NCI-H2227 treated with DMSO at 0.1 percent for 48 hours (cell line): ENCODE measurements around the gene AKAP12.
A peak's percentile ranks its signal among the peaks of the same experiment; 100 is the strongest.

Experiments
- DNase-seq: peaks from one replicate; lab custom pipeline; 2025; lab: John Stamatoyannopoulos, UW

Gene AKAP12

GRCh38 chr6:151240036-151240685 lies 394 bp downstream of the AKAP12 start:
- DNase-seq = peak; percentile 73

DNA sequence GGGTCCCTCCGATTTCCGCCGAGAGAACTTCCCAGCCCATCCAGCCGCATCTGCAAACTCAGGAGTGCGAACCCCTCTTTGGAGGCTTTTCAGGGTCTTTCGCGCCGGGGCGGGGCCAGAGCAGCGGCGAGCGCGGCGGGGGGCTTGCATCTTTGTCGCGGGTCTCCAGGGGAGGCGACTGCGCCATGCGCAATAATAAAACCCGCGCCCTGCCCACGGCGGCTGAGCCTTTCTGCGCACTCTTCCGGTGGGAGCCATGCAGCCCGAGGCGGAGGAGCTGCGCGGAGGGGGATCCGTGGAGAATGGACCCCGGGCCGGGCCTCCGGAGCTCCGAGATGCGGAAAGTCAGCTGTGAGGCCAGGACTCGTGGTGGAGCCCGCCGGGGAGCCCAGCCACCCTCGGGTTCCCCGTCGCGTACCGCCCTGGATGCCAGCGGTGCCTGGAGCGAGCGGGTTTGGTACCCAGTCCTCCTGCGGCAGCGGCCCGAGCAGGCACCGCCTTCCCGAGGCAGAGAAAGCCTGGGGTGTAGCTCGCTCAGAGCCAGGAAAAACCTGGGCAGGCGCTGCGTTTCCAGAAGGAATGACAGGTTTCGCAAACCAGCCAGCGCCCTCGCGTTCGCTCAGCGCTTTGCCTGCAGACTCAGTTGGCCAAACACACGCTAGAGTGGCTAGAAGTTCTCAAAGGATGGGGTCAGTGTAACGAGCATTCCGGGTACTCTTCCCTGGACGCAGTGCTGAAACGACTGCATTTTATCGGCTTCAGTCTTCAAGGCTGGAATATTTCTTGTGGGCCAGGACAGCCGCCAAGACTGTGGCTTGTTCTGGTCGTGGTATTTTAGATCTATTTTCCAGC lies 1.2 kb downstream of the AKAP12 start:
- DNase-seq = peak; percentile 35

DNA sequence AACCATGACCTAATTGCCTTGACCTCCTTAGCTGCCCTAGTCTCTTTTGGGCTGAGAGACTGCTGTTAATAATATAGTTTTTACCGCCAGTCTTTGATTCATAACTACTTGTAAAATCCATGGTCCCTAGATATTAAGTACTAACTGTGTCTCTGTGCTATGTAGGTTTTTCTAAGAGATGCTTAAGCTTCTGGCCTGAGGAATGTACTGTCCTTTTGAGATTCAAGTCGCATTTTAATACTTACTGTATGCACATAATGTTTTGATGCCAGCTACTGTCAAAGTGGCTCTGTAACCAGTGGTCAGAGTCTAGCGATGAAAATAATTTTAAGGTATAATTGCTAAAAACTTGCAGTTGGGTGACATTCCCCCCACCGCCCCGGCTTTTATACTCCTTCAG lies 2.1 kb downstream of the AKAP12 start:
- no peak for DNase-seq

- peak; percentile 35 for DNase-seq
Observed at GRCh38 chr6:151242420-151242861, 2.7 kb downstream of the AKAP12 start.

DNA sequence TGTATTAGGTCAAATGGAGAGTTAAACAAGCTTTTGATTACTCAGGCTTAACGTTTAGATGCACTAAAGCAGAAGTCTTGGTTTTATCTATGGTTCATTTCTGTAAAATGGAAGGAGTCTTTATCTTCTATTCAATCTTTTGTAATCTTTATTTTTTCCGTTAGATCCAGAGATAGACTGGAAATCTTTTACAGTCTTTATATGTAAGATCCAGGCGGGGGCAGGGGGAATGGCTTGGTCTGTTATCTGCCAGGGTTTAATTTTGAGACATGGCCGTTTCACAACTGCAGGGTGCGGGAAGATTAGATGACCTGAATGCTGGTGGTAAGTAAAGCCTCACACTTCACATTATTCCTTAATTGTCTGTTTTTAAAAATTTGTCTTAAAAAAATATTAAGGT lies 3.7 kb downstream of the AKAP12 start:
- no peak for DNase-seq

DNA sequence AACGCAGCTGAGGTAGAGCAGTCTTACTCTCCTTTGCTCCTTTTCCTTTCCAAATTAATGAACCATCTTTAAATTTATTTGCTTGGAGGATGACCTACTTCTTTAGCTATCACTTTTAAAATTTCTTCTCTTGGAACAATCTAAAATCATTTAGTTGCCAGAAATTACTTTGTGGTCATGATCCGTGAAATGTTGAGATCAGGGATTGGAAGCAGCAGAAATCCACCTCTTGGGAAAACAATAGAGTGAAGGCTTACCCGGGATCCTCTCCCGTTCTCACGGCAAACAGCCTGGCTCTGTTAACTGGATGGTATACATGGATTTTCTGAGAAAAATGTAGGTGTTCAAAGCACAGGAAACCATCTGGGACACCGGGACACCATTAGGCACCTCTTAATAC lies 7.7 kb downstream of the AKAP12 start:
- DNase-seq = no peak

- DNase-seq = no peak
Observed at GRCh38 chr6:151248295-151248694, 8.5 kb downstream of the AKAP12 start.

GRCh38 chr6:151252634-151253033 lies 12.9 kb downstream of the AKAP12 start:
- no peak for DNase-seq

- no peak for DNase-seq
Observed at GRCh38 chr6:151254451-151255081, 14.8 kb downstream of the AKAP12 start.

GRCh38 chr6:151255811-151256210 lies 16.0 kb downstream of the AKAP12 start:
- no peak for DNase-seq

- DNase-seq = no peak
Observed at GRCh38 chr6:151257985-151258445, 18.2 kb downstream of the AKAP12 start.

- DNase-seq = no peak
Observed at GRCh38 chr6:151260205-151260604, 20.4 kb downstream of the AKAP12 start.

- no peak for DNase-seq
Observed at GRCh38 chr6:151263035-151263434, 23.3 kb downstream of the AKAP12 start.

DNA sequence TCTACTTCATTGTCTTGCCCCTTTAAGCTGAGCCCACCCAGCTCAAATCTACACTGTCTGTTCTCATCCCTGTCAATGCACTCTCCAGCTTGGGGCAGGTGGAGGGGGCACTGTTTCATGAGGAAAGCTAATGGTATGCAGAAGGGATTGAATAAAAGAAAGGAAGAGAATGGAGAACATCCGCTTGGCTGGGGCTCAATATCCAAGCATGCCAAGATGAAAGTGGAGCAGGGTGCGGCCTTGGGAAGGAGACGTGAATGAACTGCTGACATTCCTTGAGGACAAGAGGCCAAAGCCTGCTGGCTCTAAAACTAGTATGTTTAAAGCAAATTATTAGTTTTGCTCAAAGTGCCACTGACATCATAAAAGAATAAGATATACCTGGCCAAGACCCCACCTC lies 24.2 kb downstream of the AKAP12 start:
- DNase-seq = no peak

- DNase-seq = no peak
Observed at GRCh38 chr6:151265282-151265681, 25.5 kb downstream of the AKAP12 start.

DNA sequence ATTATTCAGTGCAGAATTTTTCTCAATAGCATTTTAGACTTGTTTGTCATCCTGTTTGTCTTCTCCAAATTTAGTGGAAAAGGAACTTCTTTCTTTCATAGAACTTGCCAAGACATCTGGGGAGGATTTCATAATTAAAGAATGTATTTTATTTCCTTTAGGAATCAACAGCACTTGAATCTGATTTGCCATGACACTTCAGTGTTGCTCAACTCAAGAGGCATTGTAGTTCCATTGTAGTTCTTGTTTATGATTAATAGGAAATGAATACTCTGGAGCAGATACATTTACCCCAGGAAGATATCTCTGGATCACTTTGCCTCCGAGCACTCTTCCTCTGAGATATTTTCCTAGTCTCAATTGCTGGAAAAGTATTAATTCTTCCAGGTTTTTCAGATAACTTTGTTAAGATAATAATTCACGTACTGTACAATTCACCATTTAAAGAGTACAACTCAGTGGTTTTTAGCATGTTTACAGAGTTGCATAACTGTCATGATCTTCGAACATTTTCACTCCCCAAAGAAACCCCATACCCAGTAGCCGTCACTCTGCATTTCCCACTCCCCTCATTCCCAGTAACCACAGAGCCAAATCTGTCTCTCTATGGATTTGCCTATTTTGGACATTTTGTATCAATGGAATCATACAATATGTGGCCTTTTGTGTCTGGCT lies 29.7 kb downstream of the AKAP12 start:
- DNase-seq = no peak

- no peak for DNase-seq
Observed at GRCh38 chr6:151275121-151275520, 35.4 kb downstream of the AKAP12 start.

DNA sequence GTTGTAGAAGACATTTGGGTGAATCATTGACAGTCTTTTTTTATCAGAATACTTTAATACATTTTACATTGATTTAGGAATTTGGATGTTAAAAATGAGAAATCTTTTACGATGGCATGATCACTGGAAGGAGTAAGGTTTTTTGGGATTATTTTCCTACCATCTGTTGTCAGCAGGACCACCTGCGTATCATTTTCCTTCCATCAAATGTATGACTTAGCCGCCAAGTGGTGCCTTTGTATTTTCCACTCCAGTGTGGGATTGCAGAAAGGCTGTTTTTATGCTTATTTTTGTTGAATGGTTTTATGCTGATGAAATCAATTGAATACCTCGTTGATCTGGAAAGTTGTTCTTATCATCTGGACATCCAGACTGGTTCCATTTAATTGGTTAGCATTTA lies 35.8 kb downstream of the AKAP12 start:
- DNase-seq = no peak

DNA sequence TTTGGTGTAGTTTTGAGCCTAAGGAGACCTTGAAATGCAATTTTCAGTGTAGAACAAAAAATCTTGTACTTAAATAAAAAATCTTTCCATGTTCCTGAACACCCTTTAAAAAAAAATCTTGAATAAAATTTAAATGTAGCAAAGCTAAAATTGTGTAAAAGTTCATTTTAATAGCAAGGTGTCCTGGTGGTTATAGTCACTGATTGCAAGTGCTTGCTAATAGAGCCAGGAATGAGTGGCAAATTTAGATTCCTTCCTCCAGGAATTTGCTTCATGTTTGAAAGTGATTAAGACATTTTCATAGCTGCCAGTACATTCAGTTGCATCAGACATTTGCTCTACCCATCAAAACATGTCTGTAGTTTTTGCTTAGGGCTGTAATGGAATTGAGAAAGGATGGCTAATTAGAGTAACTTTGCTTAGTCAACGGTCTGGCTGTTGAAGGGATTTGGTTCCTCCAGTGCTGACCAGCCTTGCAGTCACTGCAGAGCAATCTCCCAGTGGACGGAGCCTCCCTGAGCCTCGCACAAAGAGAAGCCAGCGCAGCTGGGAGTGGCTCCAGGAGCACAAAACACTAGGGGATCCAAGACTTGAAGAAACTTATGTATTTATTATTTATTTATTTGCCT lies 36.5 kb downstream of the AKAP12 start:
- DNase-seq = no peak

DNA sequence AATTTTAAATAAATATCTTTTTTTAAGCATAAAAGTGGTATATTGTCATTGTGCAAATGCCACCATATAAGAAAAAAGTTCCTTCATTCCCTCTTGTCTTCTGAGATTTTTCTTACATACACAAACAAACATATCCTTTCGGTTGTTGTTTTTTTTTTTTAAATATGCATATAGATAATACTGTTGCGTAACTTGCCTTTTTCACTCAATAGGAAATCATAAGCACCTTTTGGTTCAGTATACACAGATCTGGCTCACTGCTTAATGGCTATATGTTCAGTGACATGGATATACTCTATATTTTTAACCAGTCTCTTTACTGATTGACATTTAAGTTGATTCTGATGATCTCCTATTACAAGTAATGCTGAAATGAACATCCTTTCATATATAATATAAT lies 40.1 kb downstream of the AKAP12 start:
- DNase-seq = no peak

DNA sequence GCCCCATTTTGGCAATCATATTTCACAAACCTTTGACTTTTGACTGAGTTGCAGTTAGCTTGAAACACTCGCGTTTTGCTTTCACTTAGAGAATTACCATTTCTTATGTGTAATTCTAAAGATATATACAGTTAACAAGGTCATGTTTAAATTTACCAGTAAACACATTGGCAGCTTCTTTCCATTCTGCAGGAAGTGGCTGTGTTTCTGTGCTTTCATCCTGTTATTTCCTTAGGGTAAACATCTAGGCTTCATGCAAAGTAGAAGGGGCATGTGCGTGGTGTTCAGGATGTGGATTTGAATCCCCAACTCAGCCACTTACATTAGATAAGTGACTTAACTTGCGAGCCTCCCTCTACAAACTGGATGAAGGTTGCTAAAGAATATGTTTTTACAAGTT lies 41.1 kb downstream of the AKAP12 start:
- no peak for DNase-seq

GRCh38 chr6:151284012-151284411 lies 44.2 kb downstream of the AKAP12 start:
- DNase-seq = no peak
